CD4-positive, CD25-positive, alpha-beta regulatory T cell (primary cell): ENCODE measurements around the gene FRMD8. TPM values are rescaled to one million over a fixed set of nuclear protein-coding genes. Genes with fewer than 3 reads are reported as not detected.

ENCODE experiments used
- ATAC-seq, 2 donors: fragments of 150-1000 bp; cut with Tn5 transposase; one replicate each; pipeline ENCODE4 v1.10.0; 2021; ENCODE audit warnings: low read depth in 2 of 2, moderate number of reproducible peaks in 2 of 2, moderate library complexity in 1 of 2
- DNase-seq, 3 donors: peaks; one replicate each; pipeline versions ENCODE4 v3.0.0 to v3.0.0-alpha.2; 2012 to 2022; ENCODE audit warnings: mixed read lengths in 1 of 3
- H3K27ac ChIP-seq: one replicate; pipeline ENCODE4 v1.7.0; 2013; ENCODE audit warnings: mild to moderate bottlenecking, low read length; ENCODE audit not compliant: insufficient read depth, poor library complexity, severe bottlenecking
- H3K27me3 ChIP-seq: one replicate; pipeline ENCODE4 v1.7.0; 2013; ENCODE audit warnings: low read length; ENCODE audit not compliant: control insufficient read depth, insufficient read depth
- H3K36me3 ChIP-seq: one replicate; pipeline ENCODE4 v1.7.0; 2013; ENCODE audit warnings: mild to moderate bottlenecking, low read length, moderate library complexity; ENCODE audit not compliant: control insufficient read depth, insufficient read depth
- H3K4me1 ChIP-seq: 2 replicates; pipeline ENCODE4 v1.7.0; 2013; ENCODE audit warnings: mild to moderate bottlenecking, low read length; ENCODE audit not compliant: insufficient read depth, control insufficient read depth, poor library complexity, severe bottlenecking
- H3K4me3 ChIP-seq: one replicate; pipeline ENCODE4 v1.7.0; 2013; ENCODE audit warnings: low read depth, mild to moderate bottlenecking, low read length, moderate library complexity
- H3K9me3 ChIP-seq, 2 experiments: 1 replicate in 1 of 2; 2 replicates in 1 of 2; pipeline ENCODE4 v1.7.0; 2013; ENCODE audit warnings: low read length in 2 of 2, mild to moderate bottlenecking in 1 of 2, moderate library complexity in 1 of 2; ENCODE audit not compliant: control insufficient read depth in 2 of 2
- H3K27ac Mint-ChIP-seq, 3 donors: one replicate each; pipeline ENCODE4 v1.8.0; 2020 to 2022; ENCODE audit warnings: mild to moderate bottlenecking in 3 of 3, mixed read lengths in 3 of 3, moderate library complexity in 2 of 3
- H3K27me3 Mint-ChIP-seq: one replicate; pipeline ENCODE4 v1.8.0; 2022; ENCODE audit warnings: mild to moderate bottlenecking, mixed read lengths
- H3K36me3 Mint-ChIP-seq: one replicate; pipeline ENCODE4 v1.8.0; 2020; ENCODE audit warnings: mixed read lengths
- H3K4me1 Mint-ChIP-seq, 4 donors: one replicate each; pipeline ENCODE4 v1.8.0; 2020 to 2022; ENCODE audit warnings: mixed read lengths in 4 of 4, mild to moderate bottlenecking in 1 of 4
- H3K4me3 Mint-ChIP-seq, 4 donors: one replicate each; pipeline ENCODE4 v1.8.0; 2020 to 2022; ENCODE audit warnings: mild to moderate bottlenecking in 4 of 4, mixed read lengths in 4 of 4, moderate library complexity in 3 of 4
- H3K9me3 Mint-ChIP-seq, 7 donors: one replicate each; pipeline ENCODE4 v1.8.0; 2020 to 2022; ENCODE audit warnings: mixed read lengths in 7 of 7, mild to moderate bottlenecking in 3 of 7, moderate library complexity in 2 of 7
- polyA plus RNA-seq, 4 donors: library from polyadenylated mRNA; unstranded; fragments of 300-500 nt; fragmentation: Illumina TruSeq; gene quantifications; one replicate each; pipeline ENCODE4 v1.2.3, GENCODE V29; 2021
- total RNA-seq: library from RNA; stranded (reverse); gene quantifications from one replicate; pipeline ENCODE4 v1.2.3, GENCODE V29; 2022

Gene FRMD8
- total and polyA plus RNA-seq, 5 donors from 2014 or later: 47.4 to 55.1 (median 53.0) TPM

DNA sequence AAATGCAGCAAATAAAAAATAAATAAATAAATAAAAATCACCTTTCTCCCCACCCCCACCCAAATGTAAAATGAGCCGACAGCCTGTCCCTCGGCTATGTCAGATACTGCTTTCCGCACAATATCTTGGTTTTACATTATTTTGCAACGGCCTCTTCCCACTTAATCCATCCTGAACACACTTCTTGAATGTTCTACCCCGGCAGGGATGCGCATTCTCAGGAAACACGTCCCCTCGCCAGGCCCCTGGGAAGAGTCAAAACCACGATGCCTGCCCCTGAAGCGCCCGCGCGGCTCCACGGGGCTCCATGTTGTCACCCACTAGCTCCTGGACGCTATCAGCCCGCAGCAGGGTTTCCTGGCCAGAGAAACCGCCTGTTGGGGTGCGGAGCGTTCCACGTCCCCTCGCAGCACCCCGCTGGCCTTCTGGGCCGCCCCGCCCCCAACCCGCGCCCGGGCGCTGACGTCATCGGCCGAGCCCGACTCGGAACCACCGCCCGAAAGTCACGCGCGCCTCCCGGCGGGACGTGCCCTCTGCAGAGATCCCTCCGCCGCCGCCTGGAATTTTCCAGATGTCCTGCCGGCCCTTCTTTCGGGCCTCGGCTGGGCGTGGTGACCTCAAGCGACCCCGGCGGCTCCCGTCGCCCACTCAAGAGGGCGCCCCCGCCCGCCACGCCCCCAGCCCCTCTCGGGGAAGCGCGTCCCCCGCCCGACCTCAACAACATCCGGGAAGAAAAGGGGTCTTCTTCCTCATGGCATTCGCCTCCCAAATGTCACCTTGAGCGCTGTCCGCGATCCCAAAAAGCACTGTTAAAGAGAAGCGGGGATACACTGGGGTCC, 35.6 kb downstream of the FRMD8 start:
- peak overlapping the region; percentile 96 to 100 (median 98) for H3K27ac Mint-ChIP-seq
- DNase-seq: peak; percentile 81 to 97 (median 87)

GRCh38 chr11:65422633-65423515, 36.4 kb downstream of the FRMD8 start, which contains the start of gene NEAT1:
Gene NEAT1 (plus strand): TSS chr11:65422798.
- no peaks in the 10 kb centered on the region for H3K27me3 ChIP-seq
- peaks cover 69% of the 10 kb centered on the region for H3K4me1 ChIP-seq
- no peaks in the 10 kb centered on the region for H3K9me3 ChIP-seq
- Mint-ChIP-seq H3K36me3 (peaks cover 40% of the 10 kb centered on the region), H3K4me1 (peaks cover 8 to 57% (median 36%) of the 10 kb centered on the region in 4 donors), H3K4me3 (peak within 1 kb of the TSS; percentile 90 to 97 (median 95)), H3K27ac (peak within 1 kb of the TSS; percentile 96 to 100 (median 98)), H3K27me3 (peaks cover 9% of the 10 kb centered on the region), H3K9me3 (peaks cover 0 to 3% (median 0%) of the 10 kb centered on the region in 7 donors)
- DNase-seq (peak; percentile 81 to 96 (median 87)), ATAC-seq (peak in 1 of 2 donors; percentile 2)
- H3K4me3 ChIP-seq: peak within 1 kb of the TSS; percentile 97
- peaks cover 11% of the 10 kb centered on the region for H3K36me3 ChIP-seq
- peak within 1 kb of the TSS; percentile 100 for H3K27ac ChIP-seq

More for the DNA sequence above, 35.6 kb downstream of the FRMD8 start:
- Mint-ChIP-seq H3K27me3 (peaks cover 9% of the 10 kb centered on the region), H3K36me3 (peaks cover 31% of the 10 kb centered on the region), H3K9me3 (peaks cover 0 to 3% (median 0%) of the 10 kb centered on the region in 7 donors), H3K4me1 (peaks cover 4 to 57% (median 34%) of the 10 kb centered on the region in 4 donors), H3K4me3 (peak overlapping the region; percentile 90 to 97 (median 95))
- Histone ChIP-seq H3K9me3 (no peaks in the 10 kb centered on the region), H3K4me1 (peaks cover 69% of the 10 kb centered on the region), H3K4me3 (peak overlapping the region; percentile 97), H3K27ac (peak overlapping the region; percentile 100), H3K27me3 (no peaks in the 10 kb centered on the region), H3K36me3 (peaks cover 5% of the 10 kb centered on the region)
- ATAC-seq: peak; percentile 0 to 1

DNA sequence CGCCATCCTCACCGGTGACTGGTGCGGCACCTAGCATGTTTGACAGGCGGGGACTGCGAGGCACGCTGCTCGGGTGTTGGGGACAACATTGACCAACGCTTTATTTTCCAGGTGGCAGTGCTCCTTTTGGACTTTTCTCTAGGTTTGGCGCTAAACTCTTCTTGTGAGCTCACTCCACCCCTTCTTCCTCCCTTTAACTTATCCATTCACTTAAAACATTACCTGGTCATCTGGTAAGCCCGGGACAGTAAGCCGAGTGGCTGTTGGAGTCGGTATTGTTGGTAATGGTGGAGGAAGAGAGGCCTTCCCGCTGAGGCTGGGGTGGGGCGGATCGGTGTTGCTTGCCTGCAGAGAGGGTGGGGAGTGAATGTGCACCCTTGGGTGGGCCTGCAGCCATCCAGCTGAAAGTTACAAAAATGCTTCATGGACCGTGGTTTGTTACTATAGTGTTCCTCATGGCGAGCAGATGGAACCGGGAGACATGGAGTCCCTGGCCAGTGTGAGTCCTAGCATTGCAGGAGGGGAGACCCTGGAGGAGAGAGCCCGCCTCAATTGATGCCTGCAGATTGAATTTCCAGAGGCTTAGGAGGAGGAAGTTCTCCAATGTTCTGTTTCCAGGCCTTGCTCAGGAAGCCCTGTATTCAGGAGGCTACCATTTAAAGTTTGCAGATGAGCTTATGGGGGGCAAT, 37.2 kb downstream of the FRMD8 start:
- peaks cover 40% of the 10 kb centered on the region for H3K36me3 Mint-ChIP-seq

DNA sequence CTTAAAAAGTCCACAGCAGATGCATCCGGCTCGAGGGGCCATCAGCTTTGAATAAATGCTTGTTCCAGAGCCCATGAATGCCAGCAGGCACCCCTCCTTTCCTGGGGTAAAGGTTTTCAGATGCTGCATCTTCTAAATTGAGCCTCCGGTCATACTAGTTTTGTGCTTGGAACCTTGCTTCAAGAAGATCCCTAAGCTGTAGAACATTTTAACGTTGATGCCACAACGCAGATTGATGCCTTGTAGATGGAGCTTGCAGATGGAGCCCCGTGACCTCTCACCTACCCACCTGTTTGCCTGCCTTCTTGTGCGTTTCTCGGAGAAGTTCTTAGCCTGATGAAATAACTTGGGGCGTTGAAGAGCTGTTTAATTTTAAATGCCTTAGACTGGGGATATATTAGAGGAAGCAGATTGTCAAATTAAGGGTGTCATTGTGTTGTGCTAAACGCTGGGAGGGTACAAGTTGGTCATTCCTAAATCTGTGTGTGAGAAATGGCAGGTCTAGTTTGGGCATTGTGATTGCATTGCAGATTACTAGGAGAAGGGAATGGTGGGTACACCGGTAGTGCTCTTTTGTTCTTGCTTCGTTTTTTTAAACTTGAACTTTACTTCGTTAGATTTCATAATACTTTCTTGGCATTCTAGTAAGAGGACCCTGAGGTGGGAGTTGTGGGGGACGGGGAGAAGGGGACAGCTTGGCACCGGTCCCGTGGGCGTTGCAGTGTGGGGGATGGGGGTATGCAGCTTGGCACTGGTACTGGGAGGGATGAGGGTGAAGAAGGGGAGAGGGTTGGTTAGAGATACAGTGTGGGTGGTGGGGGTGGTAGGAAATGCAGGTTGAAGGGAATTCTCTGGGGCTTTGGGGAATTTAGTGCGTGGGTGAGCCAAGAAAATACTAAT, 38.0 kb downstream of the FRMD8 start:
- ATAC-seq (peak in 1 of 2 donors; percentile 3), DNase-seq (peak; percentile 48 to 73 (median 70))
- no peaks in the 10 kb centered on the region for H3K27me3 ChIP-seq
- peak overlapping the region; percentile 100 for H3K27ac ChIP-seq
- H3K4me1 ChIP-seq: peaks cover 68% of the 10 kb centered on the region
- Mint-ChIP-seq H3K27me3 (peaks cover 9% of the 10 kb centered on the region), H3K9me3 (peaks cover 0 to 3% (median 0%) of the 10 kb centered on the region in 7 donors), H3K4me1 (peaks cover 10 to 59% (median 38%) of the 10 kb centered on the region in 4 donors), H3K27ac (peak overlapping the region; percentile 96 to 100 (median 98)), H3K36me3 (peaks cover 40% of the 10 kb centered on the region), H3K4me3 (peak overlapping the region; percentile 90 to 97 (median 95))
- H3K9me3 ChIP-seq: no peaks in the 10 kb centered on the region
- H3K36me3 ChIP-seq: peaks cover 11% of the 10 kb centered on the region
- H3K4me3 ChIP-seq: peak overlapping the region; percentile 97

More for the DNA sequence above, 37.2 kb downstream of the FRMD8 start:
- DNase-seq: peak in 2 of 3 donors; percentile 38 to 54
- Histone ChIP-seq H3K27me3 (no peaks in the 10 kb centered on the region), H3K4me1 (peaks cover 69% of the 10 kb centered on the region), H3K27ac (peak overlapping the region; percentile 100), H3K4me3 (peak overlapping the region; percentile 97), H3K9me3 (no peaks in the 10 kb centered on the region), H3K36me3 (peaks cover 11% of the 10 kb centered on the region)
- Mint-ChIP-seq H3K4me3 (peak overlapping the region; percentile 90 to 97 (median 95)), H3K27me3 (peaks cover 9% of the 10 kb centered on the region), H3K27ac (peak overlapping the region; percentile 96 to 100 (median 98)), H3K9me3 (peaks cover 0 to 3% (median 0%) of the 10 kb centered on the region in 7 donors), H3K4me1 (peaks cover 12 to 59% (median 38%) of the 10 kb centered on the region in 4 donors)
- no peak for ATAC-seq

DNA sequence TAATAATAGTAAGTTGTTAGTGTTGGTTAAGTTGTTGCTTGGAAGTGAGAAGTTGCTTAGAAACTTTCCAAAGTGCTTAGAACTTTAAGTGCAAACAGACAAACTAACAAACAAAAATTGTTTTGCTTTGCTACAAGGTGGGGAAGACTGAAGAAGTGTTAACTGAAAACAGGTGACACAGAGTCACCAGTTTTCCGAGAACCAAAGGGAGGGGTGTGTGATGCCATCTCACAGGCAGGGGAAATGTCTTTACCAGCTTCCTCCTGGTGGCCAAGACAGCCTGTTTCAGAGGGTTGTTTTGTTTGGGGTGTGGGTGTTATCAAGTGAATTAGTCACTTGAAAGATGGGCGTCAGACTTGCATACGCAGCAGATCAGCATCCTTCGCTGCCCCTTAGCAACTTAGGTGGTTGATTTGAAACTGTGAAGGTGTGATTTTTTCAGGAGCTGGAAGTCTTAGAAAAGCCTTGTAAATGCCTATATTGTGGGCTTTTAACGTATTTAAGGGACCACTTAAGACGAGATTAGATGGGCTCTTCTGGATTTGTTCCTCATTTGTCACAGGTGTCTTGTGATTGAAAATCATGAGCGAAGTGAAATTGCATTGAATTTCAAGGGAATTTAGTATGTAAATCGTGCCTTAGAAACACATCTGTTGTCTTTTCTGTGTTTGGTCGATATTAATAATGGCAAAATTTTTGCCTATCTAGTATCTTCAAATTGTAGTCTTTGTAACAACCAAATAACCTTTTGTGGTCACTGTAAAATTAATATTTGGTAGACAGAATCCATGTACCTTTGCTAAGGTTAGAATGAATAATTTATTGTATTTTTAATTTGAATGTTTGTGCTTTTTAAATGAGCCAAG, 38.9 kb downstream of the FRMD8 start:
- Mint-ChIP-seq H3K36me3 (peaks cover 40% of the 10 kb centered on the region), H3K4me1 (peaks cover 10 to 59% (median 40%) of the 10 kb centered on the region in 4 donors), H3K27me3 (peaks cover 9% of the 10 kb centered on the region), H3K4me3 (peak overlapping the region; percentile 90 to 97 (median 95)), H3K27ac (peak overlapping the region; percentile 96 to 100 (median 98)), H3K9me3 (peaks cover 0 to 3% (median 0%) of the 10 kb centered on the region in 7 donors)
- Histone ChIP-seq H3K9me3 (no peaks in the 10 kb centered on the region), H3K4me3 (peak overlapping the region; percentile 97), H3K36me3 (peaks cover 11% of the 10 kb centered on the region), H3K27me3 (no peaks in the 10 kb centered on the region), H3K27ac (peak overlapping the region; percentile 100), H3K4me1 (peaks cover 68% of the 10 kb centered on the region)
- DNase-seq: peak; percentile 82 to 95 (median 94)
- peak; percentile 47 to 52 for ATAC-seq
